ENCODE results near the gene NUDT14. TPM values are rescaled to one million over a fixed set of nuclear protein-coding genes. Genes with fewer than 3 reads are reported as not detected.

NUDT14 gene
- total and polyA plus RNA-seq, 2 donors from 2014 or later: 48.6 to 59.1 TPM

- no peaks in the 10 kb centered on the region for H3K27me3 ChIP-seq (ENCODE audit: control insufficient read depth, insufficient read depth, low read length)
- TF ChIP-seq, protein P1, sequence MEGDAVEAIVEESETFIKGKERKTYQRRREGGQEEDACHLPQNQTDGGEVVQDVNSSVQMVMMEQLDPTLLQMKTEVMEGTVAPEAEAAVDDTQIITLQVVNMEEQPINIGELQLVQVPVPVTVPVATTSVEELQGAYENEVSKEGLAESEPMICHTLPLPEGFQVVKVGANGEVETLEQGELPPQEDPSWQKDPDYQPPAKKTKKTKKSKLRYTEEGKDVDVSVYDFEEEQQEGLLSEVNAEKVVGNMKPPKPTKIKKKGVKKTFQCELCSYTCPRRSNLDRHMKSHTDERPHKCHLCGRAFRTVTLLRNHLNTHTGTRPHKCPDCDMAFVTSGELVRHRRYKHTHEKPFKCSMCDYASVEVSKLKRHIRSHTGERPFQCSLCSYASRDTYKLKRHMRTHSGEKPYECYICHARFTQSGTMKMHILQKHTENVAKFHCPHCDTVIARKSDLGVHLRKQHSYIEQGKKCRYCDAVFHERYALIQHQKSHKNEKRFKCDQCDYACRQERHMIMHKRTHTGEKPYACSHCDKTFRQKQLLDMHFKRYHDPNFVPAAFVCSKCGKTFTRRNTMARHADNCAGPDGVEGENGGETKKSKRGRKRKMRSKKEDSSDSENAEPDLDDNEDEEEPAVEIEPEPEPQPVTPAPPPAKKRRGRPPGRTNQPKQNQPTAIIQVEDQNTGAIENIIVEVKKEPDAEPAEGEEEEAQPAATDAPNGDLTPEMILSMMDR (IDR thresholded peaks at IDR 0.05; ENCODE audit: borderline replicate concordance, extremely low read depth, insufficient read depth): no peak
- H3K36me3 ChIP-seq (ENCODE audit: control insufficient read depth in 2 of 3, insufficient read depth in 3 of 3, low read length in 3 of 3): peaks cover 7 to 15% (median 8%) of the 10 kb centered on the region in 3 donors
- no peak overlapping the region for H3K27ac ChIP-seq (ENCODE audit: low read depth in 2 of 2, low read length in 2 of 2)
- H3K9ac ChIP-seq (ENCODE audit: low read length in 3 of 3): no peak overlapping the region
- FAIRE-seq (no peak), DNase-seq (no peak)
- peaks cover 0 to 2% (median 0%) of the 10 kb centered on the region in 3 donors for H3K4me1 ChIP-seq (ENCODE audit: control insufficient read depth in 2 of 3, insufficient read depth in 2 of 3, low read depth in 1 of 3, low read length in 3 of 3)
- H3K4me3 ChIP-seq (ENCODE audit: low read length in 3 of 3): no peak overlapping the region
- peaks cover 0 to 4% (median 0%) of the 10 kb centered on the region in 3 donors for H3K9me3 ChIP-seq (ENCODE audit: control insufficient read depth in 2 of 3, insufficient read depth in 1 of 3, low read length in 3 of 3)
- intact Hi-C loops (cut with DNase I): no loop called here
Observed at GRCh38 chr14:105213361-105213760, 32.2 kb upstream of the NUDT14 start.

DNA sequence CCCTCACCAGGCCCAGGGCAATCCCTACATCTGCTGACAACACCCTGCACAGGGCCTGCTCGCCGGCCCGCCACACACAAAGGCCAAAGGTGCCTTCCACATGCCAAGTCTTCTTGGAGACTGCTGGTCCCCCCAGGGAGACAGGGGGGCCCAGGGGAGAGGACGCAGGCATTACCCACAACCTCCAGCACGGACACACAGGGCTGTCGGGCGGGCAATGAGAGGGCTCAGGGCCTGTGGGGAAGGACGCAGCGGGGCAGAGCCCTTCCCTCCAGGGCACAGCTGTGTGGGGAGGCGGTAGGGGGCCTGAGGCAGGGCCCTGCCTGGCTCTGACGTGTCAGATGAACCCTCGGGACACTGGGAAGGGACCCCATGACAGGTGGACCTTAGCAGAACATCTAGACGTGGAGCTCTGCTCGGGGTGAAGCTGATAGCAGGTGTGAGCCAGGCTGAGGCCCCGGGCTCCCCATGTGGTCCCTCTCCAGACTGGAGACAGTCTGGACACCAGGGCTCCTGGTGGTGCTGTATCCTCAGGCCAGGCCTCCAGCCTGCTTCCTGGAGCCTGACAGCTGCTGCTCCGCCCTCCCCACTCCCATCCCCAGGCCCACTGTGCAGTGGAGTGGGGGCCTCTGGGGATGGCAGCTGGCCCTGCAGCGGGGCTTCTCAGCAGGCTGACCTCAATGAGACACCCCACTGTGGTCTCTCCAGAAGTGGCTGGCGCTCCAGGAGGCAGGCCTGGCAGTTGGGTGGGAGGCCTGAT is 31.6 kb upstream of the NUDT14 start:
- Histone ChIP-seq H3K27ac (ENCODE audit: low read depth in 2 of 2, low read length in 2 of 2) (no peak overlapping the region), H3K4me1 (ENCODE audit: control insufficient read depth in 2 of 3, insufficient read depth in 2 of 3, low read depth in 1 of 3, low read length in 3 of 3) (peaks cover 0 to 2% (median 0%) of the 10 kb centered on the region in 3 donors), H3K9me3 (ENCODE audit: control insufficient read depth in 2 of 3, insufficient read depth in 1 of 3, low read length in 3 of 3) (peaks cover 0 to 4% (median 0%) of the 10 kb centered on the region in 3 donors), H3K27me3 (ENCODE audit: control insufficient read depth, insufficient read depth, low read length) (no peaks in the 10 kb centered on the region), H3K36me3 (ENCODE audit: control insufficient read depth in 2 of 3, insufficient read depth in 3 of 3, low read length in 3 of 3) (peaks cover 6 to 15% (median 8%) of the 10 kb centered on the region in 3 donors), H3K9ac (ENCODE audit: low read length in 3 of 3) (no peak overlapping the region), H3K4me3 (ENCODE audit: low read length in 3 of 3) (no peak overlapping the region)
- TF ChIP-seq, protein P1 (IDR thresholded peaks at IDR 0.05; ENCODE audit: borderline replicate concordance, extremely low read depth, insufficient read depth): no peak
- DNase-seq (no peak), FAIRE-seq (no peak)
- intact Hi-C loops (cut with DNase I): no loop called here

DNA sequence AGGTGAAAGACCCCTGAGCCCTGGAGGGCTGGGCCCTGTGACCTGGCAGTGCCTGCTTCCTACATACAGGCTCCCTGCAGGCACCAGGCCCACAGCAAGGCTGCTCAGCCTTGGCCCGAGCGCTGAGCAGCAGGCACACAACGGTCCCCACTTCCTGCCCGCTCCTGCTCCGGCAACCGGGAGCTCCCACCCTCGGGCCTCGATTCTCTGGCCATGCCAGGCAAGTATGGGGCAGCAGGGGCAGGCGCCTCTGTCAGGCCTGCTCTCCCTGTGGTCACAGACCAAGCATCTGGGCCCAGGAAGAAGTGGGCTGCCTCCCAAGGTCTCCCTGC is 30.6 kb upstream of the NUDT14 start:
- FAIRE-seq (no peak), DNase-seq (no peak)
- intact Hi-C loops (cut with DNase I): no loop called here
- Histone ChIP-seq H3K9ac (ENCODE audit: low read length in 3 of 3) (no peak overlapping the region), H3K27ac (ENCODE audit: low read depth in 2 of 2, low read length in 2 of 2) (no peak overlapping the region), H3K4me3 (ENCODE audit: low read length in 3 of 3) (no peak overlapping the region), H3K9me3 (ENCODE audit: control insufficient read depth in 2 of 3, insufficient read depth in 1 of 3, low read length in 3 of 3) (peaks cover 0 to 4% (median 0%) of the 10 kb centered on the region in 3 donors), H3K27me3 (ENCODE audit: control insufficient read depth, insufficient read depth, low read length) (no peaks in the 10 kb centered on the region), H3K4me1 (ENCODE audit: control insufficient read depth in 2 of 3, insufficient read depth in 2 of 3, low read depth in 1 of 3, low read length in 3 of 3) (peaks cover 0 to 2% (median 2%) of the 10 kb centered on the region in 3 donors), H3K36me3 (ENCODE audit: control insufficient read depth in 2 of 3, insufficient read depth in 3 of 3, low read length in 3 of 3) (peaks cover 4 to 15% (median 8%) of the 10 kb centered on the region in 3 donors)
- TF ChIP-seq, protein P1 (IDR thresholded peaks at IDR 0.05; ENCODE audit: borderline replicate concordance, extremely low read depth, insufficient read depth): no peak

All from kidney (tissue), 14 donors.